Measurements from ENCODE around the gene ZFAND2A. TPM values are rescaled to one million over a fixed set of nuclear protein-coding genes. Genes with fewer than 3 reads are reported as not detected.
A peak's percentile ranks its signal among the peaks of the same experiment; 100 is the strongest.

ZFAND2A gene
- total and polyA plus RNA-seq, 4 donors = 17.3 to 44.3 (median 30.0) TPM

GRCh38 chr7:1137517-1138167 lies 22.4 kb downstream of the ZFAND2A start:
- H3K4me3 ChIP-seq = peak overlapping the region; percentile 76
- TF ChIP-seq, protein P1, sequence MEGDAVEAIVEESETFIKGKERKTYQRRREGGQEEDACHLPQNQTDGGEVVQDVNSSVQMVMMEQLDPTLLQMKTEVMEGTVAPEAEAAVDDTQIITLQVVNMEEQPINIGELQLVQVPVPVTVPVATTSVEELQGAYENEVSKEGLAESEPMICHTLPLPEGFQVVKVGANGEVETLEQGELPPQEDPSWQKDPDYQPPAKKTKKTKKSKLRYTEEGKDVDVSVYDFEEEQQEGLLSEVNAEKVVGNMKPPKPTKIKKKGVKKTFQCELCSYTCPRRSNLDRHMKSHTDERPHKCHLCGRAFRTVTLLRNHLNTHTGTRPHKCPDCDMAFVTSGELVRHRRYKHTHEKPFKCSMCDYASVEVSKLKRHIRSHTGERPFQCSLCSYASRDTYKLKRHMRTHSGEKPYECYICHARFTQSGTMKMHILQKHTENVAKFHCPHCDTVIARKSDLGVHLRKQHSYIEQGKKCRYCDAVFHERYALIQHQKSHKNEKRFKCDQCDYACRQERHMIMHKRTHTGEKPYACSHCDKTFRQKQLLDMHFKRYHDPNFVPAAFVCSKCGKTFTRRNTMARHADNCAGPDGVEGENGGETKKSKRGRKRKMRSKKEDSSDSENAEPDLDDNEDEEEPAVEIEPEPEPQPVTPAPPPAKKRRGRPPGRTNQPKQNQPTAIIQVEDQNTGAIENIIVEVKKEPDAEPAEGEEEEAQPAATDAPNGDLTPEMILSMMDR (IDR thresholded peaks at IDR 0.05; ENCODE audit: control extremely low read depth, extremely low read depth) = no peak
- peak in 1 of 3 donors; percentile 17 for DNase-seq
- peaks cover 0 to 4% (median under 1%) of the 10 kb centered on the region in 4 donors for H3K36me3 ChIP-seq (ENCODE audit: control insufficient read depth in 4 of 4, insufficient read depth in 4 of 4, low read length in 4 of 4)
- H3K9ac ChIP-seq (ENCODE audit: insufficient read depth in 1 of 2, low read length in 2 of 2) = peak overlapping the region; percentile 11 to 38
- no peaks in the 10 kb centered on the region for H3K9me3 ChIP-seq (ENCODE audit: control insufficient read depth in 4 of 4, insufficient read depth in 3 of 4, low read length in 3 of 4)
- 7 to 12% methylated on average over 33 to 51 of the region's 51 CpGs for WGBS, 2 donors
- peak overlapping the region; percentile 63 to 86 for H3K27ac ChIP-seq (ENCODE audit: low read depth in 1 of 2, low read length in 1 of 2)
- peaks cover 0 to 14% (median 7%) of the 10 kb centered on the region in 5 donors for H3K4me1 ChIP-seq (ENCODE audit: control insufficient read depth in 5 of 5, insufficient read depth in 5 of 5, low read length in 5 of 5)
- H3K27me3 ChIP-seq (ENCODE audit: control insufficient read depth in 3 of 3, insufficient read depth in 3 of 3, low read length in 2 of 3) = no peaks in the 10 kb centered on the region
- peak; percentile 84 for ATAC-seq (ENCODE audit: insufficient read depth, low FRiP score)

DNA sequence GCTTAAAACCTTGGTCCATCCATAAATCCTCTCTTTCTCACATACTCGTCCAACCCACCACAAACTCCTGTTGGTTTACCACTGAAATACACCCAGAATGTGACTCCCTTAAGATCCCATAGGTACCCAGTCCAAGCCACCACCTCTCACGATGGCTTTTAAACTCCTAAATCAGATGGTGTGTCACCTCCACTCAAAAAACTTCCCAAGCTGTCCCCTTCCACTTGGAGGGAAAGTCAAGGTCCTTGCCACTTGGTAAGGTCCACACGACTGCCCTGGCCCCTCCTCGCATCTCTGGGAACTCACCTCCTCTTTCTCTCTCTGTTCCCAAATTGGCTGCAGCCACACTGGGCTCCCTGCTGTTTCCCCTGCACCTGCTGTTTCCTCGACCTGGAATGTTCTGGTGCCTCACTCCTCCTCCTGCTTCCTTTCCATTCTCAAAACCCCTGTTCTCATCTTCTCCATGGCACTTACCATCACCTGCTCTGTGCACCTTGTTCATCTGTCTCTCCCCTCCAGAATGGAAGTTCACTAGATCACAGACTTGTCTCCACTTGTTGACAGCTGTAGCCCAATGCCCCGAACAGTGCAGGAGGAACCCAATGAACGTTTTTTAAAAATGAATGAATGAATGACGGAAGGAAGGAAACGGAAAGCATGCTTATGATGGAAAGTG lies 23.0 kb downstream of the ZFAND2A start:
- DNase-seq (no peak), ATAC-seq (ENCODE audit: insufficient read depth, low FRiP score) (no peak)
- H3K4me1 ChIP-seq (ENCODE audit: control insufficient read depth in 5 of 5, insufficient read depth in 5 of 5, low read length in 5 of 5) = peaks cover 0 to 14% (median 7%) of the 10 kb centered on the region in 5 donors
- H3K9ac ChIP-seq (ENCODE audit: insufficient read depth in 1 of 2, low read length in 2 of 2) = peak overlapping the region in 1 of 2 donors; percentile 13
- TF ChIP-seq, protein P1 (IDR thresholded peaks at IDR 0.05; ENCODE audit: control extremely low read depth, extremely low read depth) = no peak
- H3K36me3 ChIP-seq (ENCODE audit: control insufficient read depth in 4 of 4, insufficient read depth in 4 of 4, low read length in 4 of 4) = peaks cover 0 to 4% (median 1%) of the 10 kb centered on the region in 4 donors
- no peaks in the 10 kb centered on the region for H3K9me3 ChIP-seq (ENCODE audit: control insufficient read depth in 4 of 4, insufficient read depth in 3 of 4, low read length in 3 of 4)
- peak overlapping the region; percentile 12 for H3K4me3 ChIP-seq
- H3K27ac ChIP-seq (ENCODE audit: low read depth in 1 of 2, low read length in 1 of 2) = no peak overlapping the region
- 19 to 28% methylated on average over 9 of the region's 9 CpGs for WGBS, 2 donors
- H3K27me3 ChIP-seq (ENCODE audit: control insufficient read depth in 3 of 3, insufficient read depth in 3 of 3, low read length in 2 of 3) = no peaks in the 10 kb centered on the region

- TF ChIP-seq, protein P1 (IDR thresholded peaks at IDR 0.05; ENCODE audit: control extremely low read depth, extremely low read depth) = no peak
- no peak overlapping the region for H3K27ac ChIP-seq (ENCODE audit: low read depth in 1 of 2, low read length in 1 of 2)
- WGBS, 2 donors = 74 to 81% methylated on average over 7 of the region's 7 CpGs
- ATAC-seq (ENCODE audit: insufficient read depth, low FRiP score) = no peak
- H3K4me3 ChIP-seq = no peak overlapping the region
- peaks cover 0 to 4% (median 1%) of the 10 kb centered on the region in 4 donors for H3K36me3 ChIP-seq (ENCODE audit: control insufficient read depth in 4 of 4, insufficient read depth in 4 of 4, low read length in 4 of 4)
- no peak overlapping the region for H3K9ac ChIP-seq (ENCODE audit: insufficient read depth in 1 of 2, low read length in 2 of 2)
- no peaks in the 10 kb centered on the region for H3K27me3 ChIP-seq (ENCODE audit: control insufficient read depth in 3 of 3, insufficient read depth in 3 of 3, low read length in 2 of 3)
- peaks cover 0 to 14% (median 7%) of the 10 kb centered on the region in 5 donors for H3K4me1 ChIP-seq (ENCODE audit: control insufficient read depth in 5 of 5, insufficient read depth in 5 of 5, low read length in 5 of 5)
- no peaks in the 10 kb centered on the region for H3K9me3 ChIP-seq (ENCODE audit: control insufficient read depth in 4 of 4, insufficient read depth in 3 of 4, low read length in 3 of 4)
- DNase-seq = no peak
Observed at GRCh38 chr7:1134951-1135350, 25.0 kb downstream of the ZFAND2A start.

Data from lung (tissue), 12 donors.